HG03432 (cell line): Measurements from ENCODE around the gene IKZF4.
"Not testable (repeated sequence)": the region's sequence is repeated elsewhere in the genome, so short reads cannot be mapped to it uniquely, and the experiment has no call there.

Experiments used
- ATAC-seq: cut with Tn5 transposase; IDR thresholded peaks from one replicate; pipeline ENCODE4 v1.9.1; 2021; ENCODE audit warnings: mild to moderate bottlenecking, moderate library complexity; ENCODE audit not compliant: unreplicated experiment

IKZF4 gene

GRCh38 chr12:56038022-56038655 is 17.3 kb downstream of the IKZF4 start:
- ATAC-seq, result no peak

- no peak for ATAC-seq
Measured at GRCh38 chr12:56040151-56040550, 19.3 kb downstream of the IKZF4 start.

DNA sequence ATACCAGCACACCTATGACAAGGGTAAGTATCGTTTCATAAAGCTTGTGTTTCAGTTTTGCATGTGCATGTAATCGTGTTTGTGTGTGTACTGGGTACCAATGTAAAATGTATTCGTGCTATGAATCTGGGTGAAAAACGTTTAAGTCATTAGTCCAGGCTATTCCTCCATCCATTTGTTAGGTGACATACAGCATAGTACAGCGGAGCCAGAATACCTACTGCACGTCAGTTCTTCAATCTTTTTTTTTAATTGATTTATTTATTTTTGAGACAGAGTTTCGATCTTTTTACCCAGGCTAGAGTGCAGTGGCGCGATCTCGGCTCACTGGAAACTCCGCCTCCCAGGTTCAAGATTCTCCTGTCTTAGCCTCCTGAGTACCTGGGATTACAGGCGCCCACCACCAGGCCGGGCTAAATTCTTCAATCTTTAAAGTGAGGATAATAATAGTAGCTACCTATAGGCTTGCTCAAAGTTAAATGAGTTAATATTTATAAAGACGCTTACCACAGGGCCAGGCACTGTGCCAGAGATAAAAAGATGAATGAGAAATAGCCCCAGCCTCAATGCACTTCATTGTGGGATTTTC is 20.2 kb downstream of the IKZF4 start:
- no peak for ATAC-seq

GRCh38 chr12:56041552-56042429 is 20.9 kb downstream of the IKZF4 start, which contains the start of gene RPS26:
RPS26 (plus strand) TSS chr12:56041918; CDS start chr12:56042167, 249 bp downstream.
- peak; percentile 94 for ATAC-seq

DNA sequence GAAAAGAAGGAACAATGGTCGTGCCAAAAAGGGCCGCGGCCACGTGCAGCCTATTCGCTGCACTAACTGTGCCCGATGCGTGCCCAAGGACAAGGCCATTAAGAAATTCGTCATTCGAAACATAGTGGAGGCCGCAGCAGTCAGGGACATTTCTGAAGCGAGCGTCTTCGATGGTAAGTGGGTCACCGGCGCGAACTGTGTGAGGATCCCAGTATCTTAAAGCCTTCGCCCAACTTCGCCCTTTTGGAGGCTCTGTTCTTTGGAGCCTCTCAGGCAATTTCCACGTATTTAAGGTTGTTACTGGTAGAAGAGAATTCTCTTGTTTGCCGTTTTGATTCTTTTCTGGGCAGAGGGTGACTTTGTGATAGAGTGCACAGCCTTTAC is 21.6 kb downstream of the IKZF4 start:
- not testable (repeated sequence) for ATAC-seq

DNA sequence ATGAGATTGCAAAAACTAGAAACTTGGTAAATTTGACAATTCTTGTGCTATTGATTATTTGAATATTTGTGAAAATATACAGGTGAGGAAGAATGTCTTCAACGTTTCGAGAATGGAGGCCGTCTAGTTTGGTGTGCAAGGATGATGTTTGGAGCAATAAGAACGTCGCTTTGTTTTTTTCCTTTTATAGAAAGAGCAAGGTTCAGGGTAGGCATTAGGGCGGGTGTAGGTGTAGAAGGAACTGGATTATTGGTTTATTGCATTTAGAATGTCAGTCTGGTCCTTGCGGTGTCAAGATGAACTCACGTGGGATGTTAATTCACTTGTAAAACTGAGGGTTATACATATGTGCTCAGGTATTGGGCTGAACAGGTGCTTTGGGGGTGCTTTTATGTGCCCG is 22.0 kb downstream of the IKZF4 start:
- ATAC-seq, result no peak

DNA sequence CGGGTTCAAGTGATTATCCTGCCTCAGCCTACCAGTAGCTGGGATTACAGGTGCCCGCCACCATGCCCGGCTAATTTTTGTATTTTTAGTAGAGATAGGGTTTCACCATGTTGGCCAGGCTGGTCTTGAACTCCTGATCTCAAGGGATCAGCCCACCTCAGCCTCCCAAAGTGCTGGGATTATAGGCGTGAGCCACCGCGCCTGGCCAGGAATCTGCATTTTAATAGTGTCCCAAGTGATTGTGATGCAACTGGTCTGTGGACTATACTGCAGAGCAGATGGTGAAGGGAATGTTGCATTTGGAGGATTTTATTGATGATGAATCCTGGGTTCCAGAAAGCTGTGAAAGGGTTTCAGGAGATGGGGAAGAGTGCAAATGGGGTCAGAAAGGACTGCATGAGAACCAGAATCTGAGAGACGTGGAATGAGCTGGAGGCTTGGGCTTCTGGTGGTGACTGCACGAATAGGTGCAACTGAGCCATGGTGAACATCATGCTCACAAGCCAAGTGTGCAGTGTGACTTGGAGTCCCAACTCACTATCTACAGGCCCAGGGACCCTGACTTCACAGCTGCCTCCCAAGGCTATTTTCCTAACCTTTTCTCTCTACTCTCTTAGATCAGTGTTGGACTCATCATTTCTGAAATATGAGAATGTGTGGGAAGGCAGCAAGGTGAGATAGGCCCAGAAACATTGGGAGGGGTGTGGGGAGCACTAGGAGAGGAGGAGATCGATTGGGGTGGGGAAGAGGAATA is 25.4 kb downstream of the IKZF4 start:
- ATAC-seq, result no peak

- no peak for ATAC-seq
Measured at GRCh38 chr12:56053407-56053893, 32.6 kb downstream of the IKZF4 start.

GRCh38 chr12:56059964-56060363 is 39.1 kb downstream of the IKZF4 start:
- not testable (repeated sequence) for ATAC-seq

DNA sequence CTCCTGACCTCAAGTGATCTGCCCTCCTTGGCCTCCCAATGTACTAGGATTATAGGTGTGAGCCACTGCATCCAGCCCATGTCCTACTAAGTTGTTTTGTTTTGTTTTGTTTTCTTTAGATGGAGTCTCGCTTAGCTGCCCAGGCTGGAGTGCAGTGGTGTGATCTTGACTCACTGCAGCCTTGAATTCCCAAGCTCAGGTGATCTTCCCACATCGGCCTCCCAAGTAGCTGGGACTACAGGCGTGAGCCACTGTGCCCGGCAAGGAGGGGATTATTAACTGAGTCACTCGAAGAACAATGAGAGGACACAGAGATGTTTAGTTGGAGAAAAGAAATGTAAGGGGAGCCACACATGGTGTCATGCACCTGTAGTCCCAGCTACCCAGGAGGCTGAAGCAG is 41.1 kb downstream of the IKZF4 start:
- ATAC-seq, result no peak

DNA sequence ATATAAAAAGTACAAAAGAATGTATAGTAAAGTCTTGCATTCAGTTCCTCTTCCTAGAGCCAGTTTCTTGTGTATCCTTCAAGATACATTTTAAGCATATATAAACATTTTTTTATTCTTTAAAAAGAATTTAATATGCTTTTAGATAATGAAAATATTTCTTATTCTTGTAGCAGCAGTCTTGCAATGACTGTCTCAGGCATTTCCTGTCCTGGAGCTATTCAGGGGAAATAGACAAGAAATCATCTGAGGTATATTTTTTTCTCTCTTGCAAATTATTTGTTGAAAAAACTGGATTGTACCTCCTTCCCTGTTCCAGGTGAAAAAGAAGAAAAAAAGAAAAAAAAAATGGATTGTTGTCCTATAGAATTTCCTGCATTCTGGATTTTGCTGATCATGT is 42.2 kb downstream of the IKZF4 start:
- no peak for ATAC-seq

DNA sequence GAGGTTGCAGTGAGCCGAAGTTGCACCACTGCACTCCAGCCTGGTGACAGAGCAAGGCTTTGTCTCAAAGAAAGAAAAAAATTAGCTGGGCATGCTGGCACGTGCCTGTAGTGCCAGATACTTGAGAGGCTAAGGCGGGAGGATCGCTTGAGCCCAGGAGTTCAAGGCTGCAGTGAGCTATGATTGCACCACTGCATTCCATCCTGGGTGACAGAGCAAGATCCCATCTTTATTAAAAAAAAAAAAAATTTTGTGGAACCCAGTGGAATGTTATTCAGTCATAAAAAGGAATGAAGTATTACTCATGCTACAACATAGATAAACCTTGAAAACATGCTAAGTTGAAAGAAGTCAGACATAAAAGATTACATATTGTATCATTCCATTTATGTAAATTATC is 50.8 kb downstream of the IKZF4 start:
- no peak for ATAC-seq

DNA sequence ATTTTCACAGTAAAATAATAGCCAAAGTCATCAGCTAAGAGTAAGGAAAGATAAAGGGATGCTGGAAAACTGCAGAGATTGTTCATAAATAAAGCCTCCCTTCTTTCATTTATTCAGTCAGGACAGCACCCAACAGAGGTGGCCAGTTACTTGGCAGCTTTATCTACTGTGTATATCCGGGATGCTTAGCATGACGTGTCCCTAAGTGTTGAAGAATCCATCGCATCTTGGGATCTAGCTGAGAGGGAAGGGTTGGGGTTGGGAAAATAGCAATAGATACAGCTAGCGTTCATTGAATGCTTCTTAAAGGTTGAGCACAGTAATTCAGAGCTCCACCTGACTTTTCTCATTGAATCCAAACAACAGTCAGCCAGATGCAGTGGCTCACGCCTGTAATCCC is 53.6 kb downstream of the IKZF4 start:
- no peak for ATAC-seq

DNA sequence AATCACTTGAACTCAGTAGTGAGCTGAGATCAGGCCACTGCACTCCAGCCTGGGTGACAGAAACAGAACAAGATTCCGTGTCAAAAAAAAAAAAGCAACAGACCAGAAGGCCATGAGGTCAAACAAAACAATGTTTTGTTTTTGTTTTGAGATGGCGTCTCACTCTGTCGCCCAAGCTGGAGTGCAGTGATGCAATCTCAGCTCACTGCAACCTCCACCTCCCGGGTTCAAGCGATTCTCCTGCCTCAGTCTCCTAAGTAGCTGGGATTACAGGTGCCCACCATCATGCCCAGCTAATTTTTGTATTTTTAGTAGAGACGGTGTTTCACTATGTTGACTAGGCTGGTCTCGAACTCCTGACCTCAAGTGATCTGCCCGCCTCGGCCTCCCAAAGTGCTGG is 57.1 kb downstream of the IKZF4 start:
- not testable (repeated sequence) for ATAC-seq

DNA sequence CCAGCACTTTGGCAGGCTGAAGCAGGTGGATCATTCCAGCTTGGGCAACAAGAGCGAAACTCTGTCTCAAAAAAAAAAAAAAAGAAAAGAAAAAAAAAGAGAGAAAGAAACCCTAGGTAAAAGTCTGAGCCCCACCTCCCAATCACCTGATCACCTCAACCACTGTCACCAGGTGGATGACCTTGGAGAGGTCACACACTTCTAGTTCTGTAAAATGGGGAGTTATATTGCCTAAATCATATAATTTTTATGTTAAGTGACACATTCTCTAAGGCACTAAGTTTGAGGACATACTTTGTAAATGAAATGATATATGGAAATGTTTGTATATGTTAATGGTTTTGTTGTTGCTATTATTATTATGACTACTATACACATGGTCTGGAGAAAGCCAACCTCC is 57.6 kb downstream of the IKZF4 start:
- ATAC-seq, result no peak

GRCh38 chr12:56078931-56079722 is 58.3 kb downstream of the IKZF4 start:
- ATAC-seq, result peak; percentile 74

GRCh38 chr12:56079723-56080555 is 59.1 kb downstream of the IKZF4 start, which contains the start of gene ERBB3:
ERBB3 (plus strand) TSS chr12:56080165; CDS start chr12:56080301, 136 bp downstream.
- ATAC-seq, result peak; percentile 46

GRCh38 chr12:56080556-56081138 is 59.8 kb downstream of the IKZF4 start:
- no peak for ATAC-seq
